Astrocyte (in vitro differentiated cells and primary cell): Measurements from ENCODE around the gene N4BP3. TPM values are rescaled to one million over a fixed set of nuclear protein-coding genes. Genes with fewer than 3 reads are reported as not detected.

Experiments used
- DNase-seq: peaks from one replicate; pipeline ENCODE4 v3.0.0-alpha.2; 2010; ENCODE audit warnings: low read depth
- FAIRE-seq: peaks from 2 replicates; lab custom pipeline; 2011; peaks lifted over from hg19 to GRCh38; lab: Jason Lieb, UNC
- H2AFZ ChIP-seq: 2 replicates; pipeline ENCODE4 v1.6.0; 2012; ENCODE audit warnings: low read depth, low read length, inconsistent platforms
- H3K27ac ChIP-seq: 2 replicates; pipeline ENCODE4 v1.5.1; 2011; ENCODE audit warnings: low read depth, low read length, inconsistent platforms
- H3K27me3 ChIP-seq: 2 replicates; pipeline ENCODE4 v1.6.0; 2011; ENCODE audit warnings: low read length, inconsistent platforms; ENCODE audit not compliant: insufficient read depth
- H3K36me3 ChIP-seq: 2 replicates; pipeline ENCODE4 v1.5.1; 2011; ENCODE audit warnings: low read length, inconsistent platforms; ENCODE audit not compliant: insufficient read depth
- H3K4me1 ChIP-seq: 2 replicates; pipeline ENCODE4 v1.5.1; 2011; ENCODE audit warnings: low read length, inconsistent platforms; ENCODE audit not compliant: insufficient read depth
- H3K4me2 ChIP-seq: 2 replicates; pipeline ENCODE4 v1.6.0; 2012; ENCODE audit warnings: low read length, inconsistent platforms
- H3K4me3 ChIP-seq: 2 replicates; pipeline ENCODE4 v1.5.1; 2011; ENCODE audit warnings: low read depth, mild to moderate bottlenecking, low read length, inconsistent platforms; ENCODE audit not compliant: insufficient read depth
- H3K79me2 ChIP-seq: 2 replicates; pipeline ENCODE4 v1.6.0; 2012; ENCODE audit warnings: mild to moderate bottlenecking, low read length, inconsistent platforms; ENCODE audit not compliant: insufficient read depth
- H3K9ac ChIP-seq: 2 replicates; pipeline ENCODE4 v1.6.0; 2012; ENCODE audit warnings: mild to moderate bottlenecking, low read length, inconsistent platforms
- H3K9me3 ChIP-seq: 2 replicates; pipeline ENCODE4 v1.5.1; 2012; ENCODE audit warnings: low read depth, mild to moderate bottlenecking, low read length, inconsistent platforms; ENCODE audit not compliant: insufficient read depth
- H4K20me1 ChIP-seq: 2 replicates; pipeline ENCODE4 v1.6.0; 2012; ENCODE audit warnings: low read length, inconsistent platforms; ENCODE audit not compliant: insufficient read depth
- H3K27ac Mint-ChIP-seq: one replicate; pipeline ENCODE4 v1.8.0; 2021; ENCODE audit warnings: mild to moderate bottlenecking, mixed read lengths; ENCODE audit not compliant: unreplicated experiment
- H3K27me3 Mint-ChIP-seq: one replicate; pipeline ENCODE4 v1.8.0; 2021; ENCODE audit warnings: low read depth, mixed read lengths; ENCODE audit not compliant: unreplicated experiment
- H3K36me3 Mint-ChIP-seq: one replicate; pipeline ENCODE4 v1.8.0; 2021; ENCODE audit warnings: low read depth, mixed read lengths; ENCODE audit not compliant: unreplicated experiment
- H3K4me1 Mint-ChIP-seq: one replicate; pipeline ENCODE4 v1.8.0; 2021; ENCODE audit warnings: low read depth, mixed read lengths; ENCODE audit not compliant: unreplicated experiment
- H3K4me3 Mint-ChIP-seq: one replicate; pipeline ENCODE4 v1.8.0; 2021; ENCODE audit warnings: mild to moderate bottlenecking, moderate library complexity, mixed read lengths; ENCODE audit not compliant: unreplicated experiment
- H3K9me3 Mint-ChIP-seq: one replicate; pipeline ENCODE4 v1.8.0; 2021; ENCODE audit warnings: mild to moderate bottlenecking, mixed read lengths; ENCODE audit not compliant: unreplicated experiment
- EZH2 ChIP-seq: IDR thresholded peaks from 2 replicates; pipeline ENCODE4 v1.6.1; 2012; ENCODE audit warnings: mild to moderate bottlenecking, low read length, inconsistent platforms; ENCODE audit not compliant: insufficient read depth
- total RNA-seq: library from RNA; stranded (reverse); gene quantifications from 2 replicates; pipeline ENCODE4 v1.2.1, GENCODE V29; 2021
- TF ChIP-seq, protein P1 (sequence below): IDR thresholded peaks from 2 replicates; pipeline ENCODE4 v1.5.1; 2011; ENCODE audit warnings: low read depth, mild to moderate bottlenecking, inconsistent platforms, low read length, moderate library complexity; ENCODE audit not compliant: insufficient read depth

Gene N4BP3
- total RNA-seq, 1 donor from 2014 or later, result 1.3 TPM

DNA sequence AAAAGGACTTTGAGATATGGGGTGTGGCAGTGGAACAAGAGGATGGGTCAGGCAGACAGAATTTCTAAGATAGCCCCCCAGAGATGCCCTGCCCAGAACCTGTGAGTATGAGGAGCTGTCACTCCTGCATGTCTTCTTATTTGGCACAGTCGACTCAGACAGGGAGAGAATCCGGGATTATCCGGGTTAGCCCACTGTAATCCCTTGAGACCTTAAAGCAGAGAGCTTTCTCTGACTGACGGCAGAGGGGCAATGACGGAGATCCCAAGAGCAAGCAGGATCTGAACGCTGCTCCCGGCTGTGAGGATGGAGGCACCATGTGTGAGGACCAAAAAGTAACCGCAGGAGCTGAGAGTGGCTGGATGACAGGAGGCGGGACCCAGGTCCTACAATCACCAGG lies 49.1 kb downstream of the N4BP3 start:
- Mint-ChIP-seq H3K36me3 (no peaks in the 10 kb centered on the region), H3K27ac (no peak overlapping the region), H3K27me3 (peaks cover 33% of the 10 kb centered on the region), H3K9me3 (no peaks in the 10 kb centered on the region), H3K4me1 (no peaks in the 10 kb centered on the region), H3K4me3 (no peak overlapping the region)
- DNase-seq (no peak), FAIRE-seq (no peak)
- H3K27me3 ChIP-seq, result peaks cover 20% of the 10 kb centered on the region
- no peak for TF ChIP-seq EZH2
- TF ChIP-seq, protein P1, sequence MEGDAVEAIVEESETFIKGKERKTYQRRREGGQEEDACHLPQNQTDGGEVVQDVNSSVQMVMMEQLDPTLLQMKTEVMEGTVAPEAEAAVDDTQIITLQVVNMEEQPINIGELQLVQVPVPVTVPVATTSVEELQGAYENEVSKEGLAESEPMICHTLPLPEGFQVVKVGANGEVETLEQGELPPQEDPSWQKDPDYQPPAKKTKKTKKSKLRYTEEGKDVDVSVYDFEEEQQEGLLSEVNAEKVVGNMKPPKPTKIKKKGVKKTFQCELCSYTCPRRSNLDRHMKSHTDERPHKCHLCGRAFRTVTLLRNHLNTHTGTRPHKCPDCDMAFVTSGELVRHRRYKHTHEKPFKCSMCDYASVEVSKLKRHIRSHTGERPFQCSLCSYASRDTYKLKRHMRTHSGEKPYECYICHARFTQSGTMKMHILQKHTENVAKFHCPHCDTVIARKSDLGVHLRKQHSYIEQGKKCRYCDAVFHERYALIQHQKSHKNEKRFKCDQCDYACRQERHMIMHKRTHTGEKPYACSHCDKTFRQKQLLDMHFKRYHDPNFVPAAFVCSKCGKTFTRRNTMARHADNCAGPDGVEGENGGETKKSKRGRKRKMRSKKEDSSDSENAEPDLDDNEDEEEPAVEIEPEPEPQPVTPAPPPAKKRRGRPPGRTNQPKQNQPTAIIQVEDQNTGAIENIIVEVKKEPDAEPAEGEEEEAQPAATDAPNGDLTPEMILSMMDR, result no peak
- H3K4me2 ChIP-seq, result no peak overlapping the region
- H2AFZ ChIP-seq, result no peak overlapping the region
- H3K36me3 ChIP-seq, result no peaks in the 10 kb centered on the region
- H3K79me2 ChIP-seq, result no peaks in the 10 kb centered on the region
- no peak overlapping the region for H3K9ac ChIP-seq
- H4K20me1 ChIP-seq, result no peaks in the 10 kb centered on the region
- H3K9me3 ChIP-seq, result no peaks in the 10 kb centered on the region
- no peak overlapping the region for H3K4me3 ChIP-seq
- peaks cover 5% of the 10 kb centered on the region for H3K4me1 ChIP-seq
- H3K27ac ChIP-seq, result no peak overlapping the region

DNA sequence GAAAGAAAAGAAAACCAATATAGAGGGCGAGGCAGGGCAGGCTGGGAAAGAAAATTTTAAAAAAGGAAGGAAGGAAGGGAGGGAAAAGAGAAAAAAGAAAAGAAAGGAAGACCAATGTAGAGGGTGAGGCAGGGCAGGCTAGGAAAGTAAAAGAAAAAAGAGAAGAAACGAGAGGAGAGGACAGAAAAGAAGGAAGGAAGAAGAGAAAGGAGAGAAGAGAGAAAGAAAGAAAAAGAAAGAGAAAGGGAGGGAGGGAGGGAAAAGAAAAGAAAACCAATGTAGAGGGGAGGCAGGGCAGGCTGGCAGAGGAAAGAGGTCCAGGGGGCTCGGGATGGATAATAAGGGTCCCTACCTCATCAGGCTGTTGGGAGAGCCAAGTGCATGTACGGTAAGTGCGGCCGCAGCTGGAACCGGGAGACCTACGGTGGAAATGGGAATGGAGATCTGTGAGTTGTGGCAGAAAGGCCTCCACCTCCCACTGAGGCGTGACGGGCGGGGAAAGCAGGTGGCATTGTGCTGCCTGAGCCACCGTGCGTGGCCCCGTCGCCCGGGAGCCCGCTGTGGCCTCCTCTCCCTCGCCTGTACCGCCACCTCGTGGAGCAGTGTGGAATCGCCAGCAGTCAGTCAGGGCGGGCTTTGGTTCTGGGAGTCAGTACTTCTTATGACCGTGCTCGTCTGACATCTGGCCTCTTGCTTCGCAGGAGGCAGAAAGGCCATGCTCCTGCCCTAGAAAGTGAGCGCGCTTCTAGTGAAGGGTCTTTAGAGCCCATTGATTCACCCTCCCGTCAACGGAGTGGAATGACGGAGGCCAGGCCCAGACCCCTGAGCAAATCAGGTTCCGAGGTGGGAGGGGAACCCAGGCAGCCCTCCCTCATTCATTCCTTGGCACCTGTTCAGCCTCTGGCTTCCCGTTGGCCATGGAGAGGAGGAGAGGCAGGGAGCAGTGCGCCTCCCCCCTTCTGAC lies 50.7 kb downstream of the N4BP3 start:
- Histone ChIP-seq H3K4me3 (no peak overlapping the region), H3K36me3 (no peaks in the 10 kb centered on the region), H2AFZ (peak overlapping the region; percentile 76), H3K4me2 (peak overlapping the region; percentile 77), H3K9me3 (no peaks in the 10 kb centered on the region), H3K79me2 (no peaks in the 10 kb centered on the region), H4K20me1 (no peaks in the 10 kb centered on the region), H3K9ac (no peak overlapping the region), H3K27me3 (peaks cover 20% of the 10 kb centered on the region), H3K27ac (no peak overlapping the region), H3K4me1 (peaks cover 5% of the 10 kb centered on the region)
- TF ChIP-seq EZH2, result no peak
- TF ChIP-seq, protein P1, result peak; percentile 88
- peaks cover 33% of the 10 kb centered on the region for H3K27me3 Mint-ChIP-seq
- H3K27ac Mint-ChIP-seq, result no peak overlapping the region
- H3K9me3 Mint-ChIP-seq, result no peaks in the 10 kb centered on the region
- FAIRE-seq (no peak), DNase-seq (peak; percentile 18)
- no peak overlapping the region for H3K4me3 Mint-ChIP-seq
- no peaks in the 10 kb centered on the region for H3K36me3 Mint-ChIP-seq
- no peaks in the 10 kb centered on the region for H3K4me1 Mint-ChIP-seq

GRCh38 chr5:178165581-178165980 lies 52.2 kb downstream of the N4BP3 start:
- no peaks in the 10 kb centered on the region for H3K36me3 ChIP-seq
- peaks cover 20% of the 10 kb centered on the region for H3K27me3 ChIP-seq
- FAIRE-seq, result no peak
- peak overlapping the region; percentile 39 for H3K4me2 ChIP-seq
- H3K79me2 ChIP-seq, result no peaks in the 10 kb centered on the region
- no peak overlapping the region for H3K4me3 ChIP-seq
- Mint-ChIP-seq H3K27ac (no peak overlapping the region), H3K27me3 (peaks cover 31% of the 10 kb centered on the region), H3K4me3 (no peak overlapping the region), H3K36me3 (no peaks in the 10 kb centered on the region), H3K9me3 (no peaks in the 10 kb centered on the region), H3K4me1 (no peaks in the 10 kb centered on the region)
- peaks cover 5% of the 10 kb centered on the region for H3K4me1 ChIP-seq
- DNase-seq, result no peak
- TF ChIP-seq, protein P1, result no peak
- TF ChIP-seq EZH2, result no peak
- no peak overlapping the region for H3K27ac ChIP-seq
- no peak overlapping the region for H3K9ac ChIP-seq
- H3K9me3 ChIP-seq, result no peaks in the 10 kb centered on the region
- H4K20me1 ChIP-seq, result no peaks in the 10 kb centered on the region
- H2AFZ ChIP-seq, result no peak overlapping the region
